Natural killer cell (primary cell): ENCODE results near the gene WNT1. TPM values are rescaled to one million over a fixed set of nuclear protein-coding genes. Genes with fewer than 3 reads are reported as not detected.

ENCODE experiments used
- ATAC-seq, 3 donors: fragments of 150-1000 bp in 2 of 3; fragments of 200-7000 bp in 1 of 3; cut with Tn5 transposase; 1 replicate in 1 of 3; 2 replicates in 2 of 3; pipeline ENCODE4 v1.10.0; 2021; ENCODE audit warnings: mild to moderate bottlenecking in 2 of 3, moderate library complexity in 2 of 3
- DNase-seq, 2 donors: peaks; one replicate each; pipeline versions ENCODE4 v3.0.0 to v3.0.0-alpha.2; 2013 to 2021; ENCODE audit warnings: mixed read lengths in 1 of 2
- H3K27ac ChIP-seq: one replicate; pipeline ENCODE4 v1.5.1; 2013; ENCODE audit warnings: mild to moderate bottlenecking, low read length
- H3K27me3 ChIP-seq: one replicate; pipeline ENCODE4 v1.6.1; 2013; ENCODE audit warnings: low read length; ENCODE audit not compliant: control insufficient read depth, insufficient read depth
- H3K36me3 ChIP-seq: one replicate; pipeline ENCODE4 v1.6.1; 2013; ENCODE audit warnings: low read length; ENCODE audit not compliant: control insufficient read depth, insufficient read depth
- H3K4me1 ChIP-seq: one replicate; pipeline ENCODE4 v1.6.1; 2013; ENCODE audit warnings: low read length; ENCODE audit not compliant: control insufficient read depth, insufficient read depth
- H3K4me3 ChIP-seq: one replicate; pipeline ENCODE4 v1.5.1; 2013; ENCODE audit warnings: low read length
- H3K9me3 ChIP-seq: one replicate; pipeline ENCODE4 v1.6.1; 2013; ENCODE audit warnings: low read length; ENCODE audit not compliant: control insufficient read depth, insufficient read depth
- H3K27ac Mint-ChIP-seq, 2 donors: one replicate each; pipeline ENCODE4 v1.8.0; 2022; ENCODE audit warnings: mild to moderate bottlenecking in 2 of 2, mixed read lengths in 2 of 2, moderate library complexity in 1 of 2
- H3K27me3 Mint-ChIP-seq, 2 donors: one replicate each; pipeline ENCODE4 v1.8.0; 2022; ENCODE audit warnings: low read depth in 2 of 2, mixed read lengths in 2 of 2
- H3K36me3 Mint-ChIP-seq: one replicate; pipeline ENCODE4 v1.8.0; 2022; ENCODE audit warnings: mixed read lengths
- H3K4me1 Mint-ChIP-seq, 2 donors: one replicate each; pipeline ENCODE4 v1.8.0; 2022; ENCODE audit warnings: mixed read lengths in 2 of 2
- H3K4me3 Mint-ChIP-seq: one replicate; pipeline ENCODE4 v1.8.0; 2022; ENCODE audit warnings: mild to moderate bottlenecking, moderate library complexity, mixed read lengths
- H3K9me3 Mint-ChIP-seq, 2 donors: one replicate each; pipeline ENCODE4 v1.8.0; 2022; ENCODE audit warnings: mixed read lengths in 2 of 2
- WGBS: methylation state at CpG from one replicate; pipeline ENCODE4 v1.1.7; 2013; ENCODE audit warnings: missing lambda C conversion rate; ENCODE audit not compliant: insufficient coverage; 5-methylcytosine and 5-hydroxymethylcytosine counted together
- intact Hi-C: fragments of 100-400 bp; cut with micrococcal nuclease; formaldehyde crosslinking; loops from one replicate; pipeline ENCODE4 v1.14.2; 2022
- total RNA-seq, 4 donors: library from RNA; stranded (reverse); fragments of 120-200 nt in 1 of 4; gene quantifications; one replicate each; pipeline versions ENCODE4 v1.2.3 to v1.2.4, GENCODE V29; 2013 to 2022
- TF ChIP-seq, protein P1 (sequence below): fragments of 200-600 bp; IDR thresholded peaks from one replicate; pipeline ENCODE4 v1.8.0; 2022; ENCODE audit warnings: antibody characterized with exemption

WNT1 gene
- total RNA-seq, 3 donors from 2014 or later (not counting 1 experiment from before 2014, with no cell fraction given): 1.1 to 2.0 (median 1.7) TPM

DNA sequence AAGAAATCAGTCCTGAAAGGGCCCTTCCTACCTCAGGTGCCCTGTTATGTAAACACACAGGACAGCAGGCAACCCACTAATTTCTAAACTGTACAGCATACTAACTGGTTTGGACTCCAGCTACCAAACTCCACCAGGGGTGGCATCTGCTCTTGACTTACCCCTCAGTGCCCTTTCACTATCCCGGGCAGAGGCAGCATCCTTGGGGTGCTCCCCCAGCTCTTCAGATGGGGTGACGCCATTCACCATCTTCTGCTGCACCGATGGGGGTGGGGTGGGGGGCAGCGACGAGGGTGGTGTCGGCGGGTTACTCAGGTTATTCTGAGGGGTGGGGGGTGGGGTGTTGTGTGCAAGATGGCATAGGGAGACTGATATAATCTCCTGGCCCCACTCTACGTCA is 52.0 kb downstream of the WNT1 start:
- peaks cover 74% of the 10 kb centered on the region for H3K36me3 ChIP-seq
- Mint-ChIP-seq H3K4me1 (peaks cover 0 to 5% of the 10 kb centered on the region in 2 donors), H3K4me3 (no peak overlapping the region), H3K27ac (no peak overlapping the region), H3K9me3 (no peaks in the 10 kb centered on the region), H3K36me3 (no peaks in the 10 kb centered on the region), H3K27me3 (no peaks in the 10 kb centered on the region)
- TF ChIP-seq, protein P1, sequence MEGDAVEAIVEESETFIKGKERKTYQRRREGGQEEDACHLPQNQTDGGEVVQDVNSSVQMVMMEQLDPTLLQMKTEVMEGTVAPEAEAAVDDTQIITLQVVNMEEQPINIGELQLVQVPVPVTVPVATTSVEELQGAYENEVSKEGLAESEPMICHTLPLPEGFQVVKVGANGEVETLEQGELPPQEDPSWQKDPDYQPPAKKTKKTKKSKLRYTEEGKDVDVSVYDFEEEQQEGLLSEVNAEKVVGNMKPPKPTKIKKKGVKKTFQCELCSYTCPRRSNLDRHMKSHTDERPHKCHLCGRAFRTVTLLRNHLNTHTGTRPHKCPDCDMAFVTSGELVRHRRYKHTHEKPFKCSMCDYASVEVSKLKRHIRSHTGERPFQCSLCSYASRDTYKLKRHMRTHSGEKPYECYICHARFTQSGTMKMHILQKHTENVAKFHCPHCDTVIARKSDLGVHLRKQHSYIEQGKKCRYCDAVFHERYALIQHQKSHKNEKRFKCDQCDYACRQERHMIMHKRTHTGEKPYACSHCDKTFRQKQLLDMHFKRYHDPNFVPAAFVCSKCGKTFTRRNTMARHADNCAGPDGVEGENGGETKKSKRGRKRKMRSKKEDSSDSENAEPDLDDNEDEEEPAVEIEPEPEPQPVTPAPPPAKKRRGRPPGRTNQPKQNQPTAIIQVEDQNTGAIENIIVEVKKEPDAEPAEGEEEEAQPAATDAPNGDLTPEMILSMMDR: no peak
- no peak overlapping the region for H3K27ac ChIP-seq
- intact Hi-C loops: no loop called here
- DNase-seq (no peak), ATAC-seq (no peak)
- H3K4me1 ChIP-seq: no peaks in the 10 kb centered on the region
- WGBS: 95% methylated on average over 5 of the region's 8 CpGs
- H3K9me3 ChIP-seq: no peaks in the 10 kb centered on the region
- no peak overlapping the region for H3K4me3 ChIP-seq
- no peaks in the 10 kb centered on the region for H3K27me3 ChIP-seq

DNA sequence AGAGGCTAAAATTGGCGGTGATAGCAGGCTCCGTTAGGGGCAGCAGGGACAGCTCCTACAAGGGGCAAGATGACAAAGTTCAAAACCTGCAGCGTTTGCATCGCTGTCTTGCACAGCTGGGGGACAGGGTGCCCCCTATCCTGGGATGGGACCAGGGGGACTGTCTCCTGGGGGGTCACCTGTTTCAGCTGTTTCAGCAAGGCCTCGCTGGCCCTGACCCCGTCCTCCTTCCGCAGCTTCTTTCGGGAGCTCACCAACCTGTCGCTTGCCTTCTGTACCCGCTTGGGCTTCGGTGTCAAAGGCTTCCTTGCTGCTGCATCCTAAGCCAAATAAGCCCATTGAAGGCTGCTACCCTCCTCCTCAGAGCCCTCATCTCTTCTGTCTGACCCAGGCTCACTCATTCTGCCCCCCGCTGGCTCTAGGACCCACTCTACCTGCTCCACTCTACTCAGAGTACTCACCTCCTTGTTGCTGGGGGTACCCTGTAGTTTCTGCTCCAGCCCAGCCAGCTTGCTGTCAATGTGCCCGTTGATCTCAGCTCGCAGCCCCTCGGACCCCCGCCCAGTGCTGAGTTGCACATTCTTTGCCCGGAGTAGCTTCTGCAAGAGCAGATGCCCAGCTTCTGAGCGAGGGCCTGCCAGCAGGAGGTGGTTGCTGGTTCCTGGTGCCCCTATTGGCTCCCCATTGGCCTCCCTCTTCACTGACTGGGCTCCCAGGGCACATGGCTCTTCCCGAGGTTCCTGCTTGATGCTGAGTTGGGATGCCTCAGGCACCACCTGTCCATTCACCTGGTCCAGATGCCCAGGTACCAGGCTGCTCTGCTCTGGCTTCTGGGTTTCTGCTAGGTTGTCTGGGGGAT is 52.8 kb downstream of the WNT1 start:
- Mint-ChIP-seq H3K36me3 (no peaks in the 10 kb centered on the region), H3K4me1 (peaks cover 0 to 5% of the 10 kb centered on the region in 2 donors), H3K9me3 (no peaks in the 10 kb centered on the region), H3K27me3 (no peaks in the 10 kb centered on the region), H3K27ac (peak overlapping the region in 1 of 2 donors; percentile 38), H3K4me3 (no peak overlapping the region)
- H3K36me3 ChIP-seq: peaks cover 71% of the 10 kb centered on the region
- ATAC-seq (no peak), DNase-seq (no peak)
- intact Hi-C loops: no loop called here
- 97% methylated on average over 19 of the region's 19 CpGs for WGBS
- no peak overlapping the region for H3K27ac ChIP-seq
- H3K4me1 ChIP-seq: no peaks in the 10 kb centered on the region
- no peaks in the 10 kb centered on the region for H3K27me3 ChIP-seq
- TF ChIP-seq, protein P1: no peak
- no peaks in the 10 kb centered on the region for H3K9me3 ChIP-seq
- no peak overlapping the region for H3K4me3 ChIP-seq

DNA sequence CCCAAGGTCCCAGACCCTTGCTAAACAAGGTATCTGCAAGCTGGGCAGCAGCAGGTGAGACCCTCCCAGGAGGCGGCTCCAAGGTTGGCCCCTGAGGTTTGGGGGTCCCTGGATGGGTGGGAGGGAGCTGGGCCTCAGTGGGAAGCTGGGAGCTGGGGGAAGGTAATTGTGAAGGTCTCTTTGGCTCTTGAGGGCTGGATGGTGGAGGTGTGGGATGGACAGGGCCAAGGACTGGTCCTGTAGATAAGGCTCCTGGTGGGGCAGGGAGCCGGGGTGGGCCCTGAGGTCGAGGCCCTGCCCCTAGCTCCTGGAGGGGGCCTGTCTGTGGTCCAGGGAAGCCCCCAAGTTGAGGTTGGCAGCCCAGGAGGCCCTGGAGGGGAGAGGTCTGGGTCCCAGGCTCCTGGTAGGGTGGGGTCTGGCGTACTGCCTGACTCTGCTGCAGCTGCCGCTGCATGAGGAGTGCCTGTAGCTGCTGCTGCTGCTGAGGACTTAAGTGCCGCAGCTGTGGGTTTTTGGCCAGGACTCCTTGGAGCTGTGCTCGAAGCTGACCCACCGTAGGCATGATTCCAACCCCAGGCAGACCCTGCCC is 53.5 kb downstream of the WNT1 start:
- DNase-seq (no peak), ATAC-seq (no peak)
- H3K36me3 ChIP-seq: peaks cover 64% of the 10 kb centered on the region
- 96% methylated on average over 8 of the region's 8 CpGs for WGBS
- H3K27ac ChIP-seq: no peak overlapping the region
- intact Hi-C loops: no loop called here
- no peaks in the 10 kb centered on the region for H3K27me3 ChIP-seq
- no peaks in the 10 kb centered on the region for H3K9me3 ChIP-seq
- H3K4me3 ChIP-seq: no peak overlapping the region
- peaks cover 0 to 5% of the 10 kb centered on the region in 2 donors for H3K4me1 Mint-ChIP-seq
- H3K36me3 Mint-ChIP-seq: no peaks in the 10 kb centered on the region
- no peaks in the 10 kb centered on the region for H3K9me3 Mint-ChIP-seq
- H3K4me1 ChIP-seq: no peaks in the 10 kb centered on the region
- H3K27ac Mint-ChIP-seq: peak overlapping the region in 1 of 2 donors; percentile 38
- no peak overlapping the region for H3K4me3 Mint-ChIP-seq
- no peaks in the 10 kb centered on the region for H3K27me3 Mint-ChIP-seq
- TF ChIP-seq, protein P1: no peak

Other genes with a start within 250 kb of the WNT1 start
- gene ADCY6, start 189.2 kb upstream of the WNT1 start, total RNA-seq: 1 to 10 TPM in 1 of 3 donors, under 1 TPM in 2; 0.20 to 1.1 (median 0.31) TPM
- 10 to 100 TPM in 2 of 3 donors, 1 to 10 TPM in 1; 7.2 to 12.4 (median 12.2) TPM for gene CACNB3, start 159.8 kb upstream of the WNT1 start, total RNA-seq
- gene DDX23, start 126.2 kb upstream of the WNT1 start, total RNA-seq: 100 to 1,000 TPM in 2 of 3 donors, 10 to 100 TPM in 1; 96.0 to 123 (median 104) TPM
- 1 to 10 TPM; 1.7 to 6.8 (median 5.6) TPM for gene RND1, start 112.5 kb upstream of the WNT1 start, total RNA-seq
- 100 to 1,000 TPM; 156 to 228 (median 218) TPM for gene FKBP11, start 52.8 kb upstream of the WNT1 start, total RNA-seq
- gene ARF3, start 20.8 kb upstream of the WNT1 start, total RNA-seq: 100 to 1,000 TPM in 1 of 3 donors, 10 to 100 TPM in 2; 80.7 to 114 (median 88.4) TPM
- gene WNT10B, start 6.6 kb upstream of the WNT1 start, total RNA-seq: 1 to 10 TPM; 7.9 to 10.0 (median 8.2) TPM
- gene DDN, start 21.1 kb downstream of the WNT1 start, total RNA-seq: 1 to 10 TPM; 1.1 to 3.4 (median 1.4) TPM
- 100 to 1,000 TPM in 1 of 3 donors, 10 to 100 TPM in 2; 76.4 to 100 (median 81.1) TPM for gene PRKAG1, start 40.5 kb downstream of the WNT1 start, total RNA-seq
- 100 to 1,000 TPM; 164 to 186 (median 182) TPM for gene KMT2D, start 82.5 kb downstream of the WNT1 start, total RNA-seq
- gene RHEBL1, start 91.7 kb downstream of the WNT1 start, total RNA-seq: 10 to 100 TPM in 2 of 3 donors, 1 to 10 TPM in 1; 6.3 to 11.6 (median 11.1) TPM
- gene DHH, start 116.5 kb downstream of the WNT1 start, total RNA-seq: under 1 TPM; 0.39 to 0.80 (median 0.45) TPM
- 100 to 1,000 TPM; 262 to 294 (median 271) TPM for gene LMBR1L, start 132.5 kb downstream of the WNT1 start, total RNA-seq
- 100 to 1,000 TPM; 147 to 185 (median 178) TPM for gene TUBA1B, start 153.1 kb downstream of the WNT1 start, total RNA-seq
- 100 to 1,000 TPM; 129 to 403 (median 182) TPM for gene TUBA1A, start 210.8 kb downstream of the WNT1 start, total RNA-seq